22Rv1 (cell line): ENCODE results near the gene ZNF587.
"Not testable (repeated sequence)": the region's sequence is repeated elsewhere in the genome, so short reads cannot be mapped to it uniquely, and the experiment has no call there.

ENCODE experiments used
- H3K27ac ChIP-seq: fragments of 450-650 bp; 2 replicates; pipeline ENCODE4 v1.5.1; 2017
- CTCF ChIP-seq: fragments of 450-650 bp; IDR thresholded peaks from 2 replicates; pipeline ENCODE4 v1.5.1; 2017; ENCODE audit warnings: mild to moderate bottlenecking
- ZFX ChIP-seq: fragments of 450-650 bp; IDR thresholded peaks from 2 replicates; pipeline ENCODE4 v1.6.1; 2017; ENCODE audit warnings: antibody characterized with exemption, borderline replicate concordance

Gene ZNF587

GRCh38 chr19:57841122-57841763, 8.4 kb upstream of the ZNF587 start:
- no peak for TF ChIP-seq CTCF
- TF ChIP-seq ZFX: no peak
- H3K27ac ChIP-seq: no peak overlapping the region

GRCh38 chr19:57847164-57847563, 2.5 kb upstream of the ZNF587 start:
- H3K27ac ChIP-seq: not testable (repeated sequence)

- not testable (repeated sequence) for H3K27ac ChIP-seq
Measured at GRCh38 chr19:57849162-57849665, 445 bp upstream of the ZNF587 start.

GRCh38 chr19:57850553-57851017, 926 bp downstream of the ZNF587 start:
- no peak for TF ChIP-seq CTCF
- TF ChIP-seq ZFX: no peak
- H3K27ac ChIP-seq: no peak overlapping the region

- H3K27ac ChIP-seq: not testable (repeated sequence)
Measured at GRCh38 chr19:57851812-57852603, 2.3 kb downstream of the ZNF587 start.

GRCh38 chr19:57854117-57854516, 4.5 kb downstream of the ZNF587 start:
- H3K27ac ChIP-seq: not testable (repeated sequence)

GRCh38 chr19:57862351-57862750, 12.7 kb downstream of the ZNF587 start:
- not testable (repeated sequence) for H3K27ac ChIP-seq

GRCh38 chr19:57867868-57868492, 18.3 kb downstream of the ZNF587 start:
- TF ChIP-seq ZFX (no peak), CTCF (no peak)
- no peak overlapping the region for H3K27ac ChIP-seq

- H3K27ac ChIP-seq: not testable (repeated sequence)
Measured at GRCh38 chr19:57869655-57870054, 20.0 kb downstream of the ZNF587 start.

GRCh38 chr19:57870225-57870624, 20.6 kb downstream of the ZNF587 start:
- TF ChIP-seq ZFX: no peak
- no peak for TF ChIP-seq CTCF
- H3K27ac ChIP-seq: no peak overlapping the region
